Measurements from ENCODE around the gene ERC2.

The ERC2 gene

DNA sequence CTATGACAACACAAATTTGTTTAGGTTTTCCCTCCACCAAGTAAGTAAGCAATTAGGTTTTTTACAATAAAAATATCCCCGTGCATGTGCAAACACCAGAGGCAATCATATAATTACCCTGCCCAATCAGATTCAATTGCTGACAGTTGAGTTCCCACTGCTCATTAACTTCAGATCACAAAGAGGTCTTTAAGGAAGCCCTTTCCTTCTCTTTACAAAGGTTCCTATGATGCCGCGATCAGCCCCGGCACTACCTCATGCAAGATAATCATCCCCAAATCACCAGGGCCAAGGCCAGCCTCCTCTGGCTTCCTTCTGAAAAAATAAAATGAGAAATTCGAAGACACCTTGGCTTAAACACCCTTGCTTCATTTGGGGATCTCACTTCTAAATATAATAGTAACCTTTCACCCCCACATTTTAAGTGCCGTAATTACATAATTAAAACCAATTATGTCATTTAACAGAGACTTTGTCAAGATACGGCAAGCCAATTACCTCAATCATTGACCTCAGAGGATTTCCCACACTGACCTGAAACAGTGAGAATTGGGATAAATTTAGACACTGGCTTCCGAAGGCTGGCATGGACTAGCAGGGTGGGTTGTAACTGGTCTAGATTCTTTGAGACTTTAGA lies 859.8 kb downstream of the ERC2 start:
- DNase-seq (ENCODE audit: low read depth in 1 of 2, low spot score in 1 of 2), result no peak

DNA sequence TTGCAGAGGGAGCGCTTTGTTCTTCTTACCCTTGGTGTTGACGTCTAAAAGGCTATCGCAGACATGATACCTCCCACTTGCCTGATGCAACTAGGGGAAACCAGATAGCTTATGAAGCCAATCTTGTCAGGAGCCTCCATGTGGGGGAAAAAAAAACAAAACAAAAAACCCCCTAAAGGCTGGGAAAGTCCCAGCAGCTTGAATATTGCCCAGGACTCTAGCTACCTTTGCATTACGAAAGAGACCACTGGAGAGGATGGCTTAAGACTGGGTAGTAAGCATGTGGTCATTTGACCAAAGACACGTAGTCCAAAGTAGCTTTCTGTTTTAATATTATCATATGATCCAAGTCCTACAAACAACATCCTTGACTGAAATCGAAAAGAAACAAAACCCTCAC lies 860.4 kb downstream of the ERC2 start:
- DNase-seq (ENCODE audit: low read depth in 1 of 2, low spot score in 1 of 2), result no peak

GRCh38 chr3:55607175-55607574 lies 861.1 kb downstream of the ERC2 start:
- DNase-seq (ENCODE audit: low read depth in 1 of 2, low spot score in 1 of 2), result no peak

DNA sequence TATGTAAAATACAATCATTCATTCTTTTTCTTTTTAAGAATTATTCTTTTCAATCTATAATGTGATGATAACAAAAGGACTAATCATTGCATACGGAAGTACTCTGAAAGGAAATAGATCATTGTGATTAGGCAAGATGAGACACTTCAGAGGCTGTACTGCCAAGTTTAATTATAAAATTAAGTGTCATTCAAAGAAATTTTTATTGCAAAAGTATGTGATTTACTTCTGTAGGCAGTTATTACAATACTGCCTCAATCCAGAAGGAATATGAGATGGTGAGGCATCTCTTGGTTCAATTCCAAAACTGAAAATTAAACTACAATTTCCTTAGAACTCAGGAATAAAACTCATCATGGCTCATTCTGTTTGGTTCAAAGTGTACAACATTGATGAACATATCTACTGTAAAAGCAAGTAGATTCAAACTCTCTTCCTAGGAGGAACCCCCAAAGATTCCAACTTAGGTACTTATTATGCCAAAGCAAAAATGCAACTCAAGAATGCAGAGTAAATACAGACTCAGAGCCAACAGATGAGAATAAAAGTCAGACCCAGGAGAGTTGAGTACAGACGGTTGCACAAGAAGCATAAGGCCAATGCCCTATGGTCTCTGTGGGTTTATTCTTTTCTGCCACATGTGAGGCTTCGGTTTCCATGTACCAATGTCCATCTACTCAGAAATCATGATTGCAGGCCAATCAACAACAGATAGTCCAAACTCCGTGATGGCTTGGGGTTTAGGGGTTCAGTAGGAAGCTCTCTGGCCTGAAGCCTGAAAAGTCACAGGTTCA lies 862.6 kb downstream of the ERC2 start:
- DNase-seq (ENCODE audit: low read depth in 1 of 2, low spot score in 1 of 2), result no peak

DNA sequence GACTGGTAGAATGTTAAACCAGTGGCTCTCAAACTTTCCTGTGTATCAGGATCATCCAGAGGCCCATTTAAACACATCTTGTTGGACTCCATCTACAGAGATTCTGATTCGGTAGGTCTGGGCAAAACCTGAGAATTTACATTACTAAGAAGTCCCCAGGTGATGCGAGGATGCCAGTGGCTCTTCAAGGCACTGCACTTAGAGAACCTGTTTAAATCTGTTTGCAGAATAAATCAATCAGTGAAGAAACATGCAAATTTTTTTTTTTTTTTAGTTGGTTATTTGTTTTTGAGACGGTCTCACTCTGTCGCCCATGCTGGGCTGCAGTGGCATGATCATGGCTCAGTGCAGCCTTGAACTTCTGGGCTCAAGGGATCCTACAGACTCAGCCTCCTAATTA lies 863.4 kb downstream of the ERC2 start:
- DNase-seq (ENCODE audit: low read depth in 1 of 2, low spot score in 1 of 2), result no peak

- DNase-seq (ENCODE audit: low read depth in 1 of 2, low spot score in 1 of 2), result no peak
Observed at GRCh38 chr3:55604402-55604801, 863.9 kb downstream of the ERC2 start.

DNA sequence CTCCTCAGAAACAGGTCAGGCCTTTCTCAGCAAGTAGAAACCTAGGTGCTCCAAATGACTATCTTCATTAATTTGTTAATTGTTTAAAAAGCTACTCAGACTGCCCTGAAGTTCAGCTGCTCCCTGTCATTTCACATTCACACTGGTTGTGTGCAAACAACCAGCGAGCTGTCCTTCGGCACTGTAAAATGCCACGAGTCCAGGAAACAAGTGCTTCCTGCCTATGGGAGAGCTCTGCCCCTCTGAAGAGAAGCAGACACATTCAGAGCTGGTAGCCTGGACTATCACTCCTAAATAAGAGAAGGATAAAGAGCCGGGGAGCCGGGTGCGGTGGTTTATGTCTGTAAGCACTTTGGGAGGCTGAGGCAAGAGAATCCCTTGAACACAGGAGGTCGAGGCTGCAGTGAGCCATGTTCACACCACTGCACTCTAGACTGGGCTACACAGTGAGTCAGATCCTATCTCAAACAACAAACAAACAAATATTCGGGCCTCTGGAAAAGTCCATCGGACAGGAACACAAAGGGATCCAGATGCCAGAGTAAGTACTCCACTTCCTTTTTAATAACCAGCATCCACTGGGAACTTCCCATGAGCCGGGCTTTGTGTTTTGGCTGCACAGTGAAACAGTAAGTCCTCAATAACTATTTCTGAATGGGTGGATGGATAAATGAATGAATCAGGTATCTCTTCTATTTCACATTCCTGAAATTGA lies 866.7 kb downstream of the ERC2 start:
- no peak for DNase-seq (ENCODE audit: low read depth in 1 of 2, low spot score in 1 of 2)

- no peak for DNase-seq (ENCODE audit: low read depth in 1 of 2, low spot score in 1 of 2)
Observed at GRCh38 chr3:55598224-55598623, 870.0 kb downstream of the ERC2 start.

DNA sequence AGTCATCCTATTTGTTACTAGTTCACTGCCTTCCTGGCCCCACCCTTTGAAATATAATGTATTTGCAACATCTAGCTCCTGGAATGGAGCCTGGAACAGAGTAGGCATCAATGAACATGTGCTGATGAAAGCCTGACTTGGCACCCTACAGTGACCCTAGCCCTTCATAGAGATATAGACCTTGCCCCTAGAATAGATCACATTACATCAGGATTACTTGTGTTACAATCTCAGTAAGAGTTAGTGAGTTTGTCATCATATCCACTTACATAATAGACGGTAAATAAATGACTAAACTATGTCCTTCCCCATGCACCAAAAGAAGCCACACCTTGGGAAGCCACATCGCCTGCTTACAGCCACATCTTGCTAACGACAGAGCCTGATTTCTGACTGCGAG lies 870.6 kb downstream of the ERC2 start:
- no peak for DNase-seq (ENCODE audit: low read depth in 1 of 2, low spot score in 1 of 2)

DNA sequence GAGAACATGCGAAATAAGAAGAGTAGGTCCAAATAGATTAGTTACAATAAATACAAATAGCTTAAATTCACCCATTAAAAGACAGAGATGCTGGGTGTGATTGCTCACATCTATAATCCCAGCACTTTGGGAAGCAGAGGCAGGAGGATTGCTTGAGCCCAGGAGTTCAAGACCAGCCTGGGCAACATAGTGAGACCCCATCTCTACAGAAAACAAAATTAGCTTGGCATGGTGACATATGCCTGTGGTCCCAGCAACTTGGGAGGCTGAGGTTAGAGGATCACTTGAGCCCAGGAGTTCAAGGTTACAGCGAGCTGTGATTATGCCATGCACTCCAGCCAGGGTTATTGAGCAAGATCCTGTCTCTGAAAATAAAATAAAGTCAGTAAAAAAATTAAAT lies 872.1 kb downstream of the ERC2 start:
- no peak for DNase-seq (ENCODE audit: low read depth in 1 of 2, low spot score in 1 of 2)

DNA sequence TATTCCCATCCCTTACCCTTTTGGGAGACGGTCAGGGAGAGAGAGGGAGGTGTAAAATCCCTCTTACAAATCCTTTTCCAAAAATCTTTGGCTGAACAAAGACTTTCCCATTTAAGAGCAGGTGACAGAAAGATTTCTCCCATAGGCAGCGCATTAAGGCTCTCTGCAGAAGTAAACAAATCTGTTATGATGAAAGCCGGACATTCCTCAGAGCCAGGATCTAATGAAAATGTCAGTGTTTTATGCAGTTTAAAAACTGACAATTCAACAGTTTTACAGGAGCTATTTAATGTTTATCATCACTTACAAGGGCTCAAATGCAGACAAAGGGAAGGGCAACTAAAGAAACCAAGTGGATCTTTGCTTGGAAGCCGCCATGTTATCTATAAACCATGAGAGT lies 872.8 kb downstream of the ERC2 start:
- no peak for DNase-seq (ENCODE audit: low read depth in 1 of 2, low spot score in 1 of 2)

DNA sequence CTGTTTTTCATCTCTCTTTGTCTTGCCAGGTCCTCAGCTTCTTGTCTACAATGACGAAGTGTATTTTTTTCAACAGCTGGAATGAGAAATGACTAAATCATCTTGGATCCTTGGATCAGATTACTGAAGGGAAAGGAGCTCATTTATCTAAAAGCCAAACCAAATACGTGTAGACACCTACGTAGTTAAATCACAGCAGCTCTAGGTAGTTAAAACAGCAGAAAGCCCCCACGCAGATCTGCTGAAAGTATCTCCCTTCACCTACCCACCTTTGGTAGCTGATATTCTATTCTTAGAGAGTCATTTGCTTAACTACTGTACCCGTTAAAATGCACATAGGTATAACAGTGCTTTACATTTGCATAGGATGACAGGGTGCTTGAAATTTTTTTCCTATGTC lies 875.7 kb downstream of the ERC2 start:
- no peak for DNase-seq (ENCODE audit: low read depth in 1 of 2, low spot score in 1 of 2)

GRCh38 chr3:55591888-55592287 lies 876.4 kb downstream of the ERC2 start:
- DNase-seq (ENCODE audit: low read depth in 1 of 2, low spot score in 1 of 2), result no peak

DNA sequence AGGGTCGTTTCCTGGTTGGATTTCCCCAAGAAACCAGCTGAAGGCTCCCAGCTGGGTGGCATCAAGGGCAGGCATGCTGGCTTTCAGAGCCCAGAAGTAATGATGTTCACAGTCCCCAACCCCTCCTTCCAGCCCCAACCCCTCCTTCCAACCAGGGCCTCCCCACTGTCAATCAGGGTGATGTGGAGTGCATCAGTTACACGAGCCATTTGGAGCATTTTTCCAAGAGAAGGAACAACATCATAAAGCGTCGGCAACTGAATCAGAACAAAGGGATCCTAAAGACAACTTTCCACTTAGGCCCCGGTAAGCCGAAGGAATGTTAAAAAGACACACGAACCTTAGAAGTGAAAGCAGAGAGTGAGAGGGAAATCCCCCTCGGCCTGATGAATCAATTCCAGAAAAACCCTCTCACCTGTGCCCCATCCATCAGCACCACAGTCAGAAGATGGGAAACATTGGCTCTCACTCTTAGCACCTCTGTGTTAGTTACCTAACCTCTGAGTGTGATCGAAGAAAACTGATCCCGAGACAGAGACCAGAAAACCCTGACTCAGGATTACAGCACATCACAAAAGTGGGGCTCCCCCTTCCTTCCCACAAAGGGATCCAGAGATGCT lies 880.0 kb downstream of the ERC2 start:
- no peak for DNase-seq (ENCODE audit: low read depth in 1 of 2, low spot score in 1 of 2)

DNA sequence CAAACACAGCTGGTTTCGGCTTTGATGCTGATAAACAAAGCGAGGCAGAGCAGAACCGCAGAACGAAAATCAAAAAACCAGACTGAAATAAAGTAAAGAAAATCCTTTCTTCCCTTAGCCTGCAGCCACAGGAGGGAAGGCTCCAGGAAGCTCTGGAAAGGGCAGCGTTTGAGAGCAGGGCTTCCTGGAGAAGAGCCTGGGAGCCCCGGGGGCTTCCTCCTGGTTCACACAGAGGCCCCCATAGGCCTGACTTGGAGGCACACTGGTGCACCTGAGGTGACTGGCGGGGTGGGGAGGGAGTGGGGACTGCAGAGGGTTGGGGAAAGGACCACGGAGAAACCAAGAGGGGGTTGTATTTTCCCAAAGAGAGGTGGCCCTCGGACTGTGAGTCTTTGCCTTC lies 882.4 kb downstream of the ERC2 start:
- DNase-seq (ENCODE audit: low read depth in 1 of 2, low spot score in 1 of 2), result no peak

GRCh38 chr3:55584716-55585368 lies 883.4 kb downstream of the ERC2 start:
- DNase-seq (ENCODE audit: low read depth in 1 of 2, low spot score in 1 of 2), result no peak

- DNase-seq (ENCODE audit: low read depth in 1 of 2, low spot score in 1 of 2), result no peak
Observed at GRCh38 chr3:55584030-55584429, 884.2 kb downstream of the ERC2 start.

- DNase-seq (ENCODE audit: low read depth in 1 of 2, low spot score in 1 of 2), result no peak
Observed at GRCh38 chr3:55583475-55583874, 884.8 kb downstream of the ERC2 start.

GRCh38 chr3:55579496-55579895 lies 888.8 kb downstream of the ERC2 start:
- no peak for DNase-seq (ENCODE audit: low read depth in 1 of 2, low spot score in 1 of 2)

DNA sequence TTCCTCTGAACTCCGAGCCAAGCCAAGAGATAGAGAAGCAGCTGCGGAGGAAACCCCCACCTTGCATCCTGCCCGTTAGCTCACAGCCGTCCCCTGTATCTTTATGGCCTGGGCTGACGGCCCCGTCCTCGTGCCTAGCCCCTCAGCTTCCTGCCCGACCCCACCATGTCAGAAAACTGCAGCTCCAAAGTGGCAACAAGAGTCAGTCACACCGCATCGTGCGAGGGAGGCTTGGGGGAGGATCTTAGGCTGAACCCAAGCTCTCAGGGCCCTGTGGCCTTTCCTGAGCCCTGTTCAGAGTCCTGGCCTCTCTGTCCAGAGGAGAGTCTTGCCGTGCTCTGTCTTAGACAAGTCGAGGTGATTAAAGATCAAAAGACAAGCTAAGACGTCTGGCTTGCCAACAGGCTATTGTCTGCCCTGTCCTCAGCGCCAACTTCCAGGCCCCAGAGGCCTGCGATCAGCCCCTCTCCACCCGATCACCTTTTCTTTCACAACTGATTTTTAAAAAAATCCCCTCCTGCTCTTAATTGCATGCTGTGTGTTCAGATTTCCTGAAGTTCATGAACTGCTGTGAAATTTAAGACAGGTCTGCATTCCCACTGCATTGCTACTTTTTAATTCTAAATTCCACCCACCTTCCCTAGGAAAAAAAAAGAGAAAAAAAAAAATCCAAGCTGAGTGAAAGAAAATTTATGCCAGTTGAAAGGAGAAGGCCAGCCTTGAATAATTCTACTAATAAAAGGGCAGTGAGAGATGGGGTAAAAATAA lies 891.5 kb downstream of the ERC2 start:
- DNase-seq (ENCODE audit: low read depth in 1 of 2, low spot score in 1 of 2), result no peak

GRCh38 chr3:55574671-55575070 lies 893.6 kb downstream of the ERC2 start:
- no peak for DNase-seq (ENCODE audit: low read depth in 1 of 2, low spot score in 1 of 2)

All from activated T-helper 1 cell treated with anti-CD3 and anti-CD28 coated beads, Interleukin-2, amount 50 U/mL, for 16 hours (primary cell).